Measurements from ENCODE around the gene ATP6V1B1.

Gene ATP6V1B1

DNA sequence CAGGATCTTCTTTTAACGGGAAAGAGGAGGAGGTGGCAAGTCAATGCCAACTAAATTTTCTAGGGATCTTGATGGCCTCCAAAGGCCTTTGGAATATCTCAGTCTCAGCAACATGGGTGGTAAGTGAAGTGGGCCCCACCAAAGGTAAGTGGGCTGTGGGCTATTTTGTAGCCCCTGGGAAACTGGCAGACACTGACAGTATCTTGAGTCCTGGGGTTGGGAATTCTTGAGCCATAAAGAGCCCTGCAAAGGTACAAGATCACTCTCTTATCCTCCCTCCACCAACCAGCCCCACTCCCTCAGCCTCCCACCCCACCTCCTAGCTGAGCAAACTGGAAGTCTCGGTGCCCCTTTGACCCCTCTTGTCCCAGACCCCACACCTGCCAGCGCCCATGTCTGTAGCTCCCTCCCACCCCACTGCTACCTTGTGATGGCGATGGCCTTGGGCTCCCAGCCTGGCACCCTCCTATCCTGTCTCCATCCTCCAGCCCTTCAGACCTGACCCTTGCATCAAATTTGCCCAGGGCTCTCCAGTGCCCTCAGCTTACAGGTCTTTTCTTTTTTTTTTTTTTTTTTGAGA is 8.5 kb downstream of the ATP6V1B1 start:
- DNase-seq (ENCODE audit: low read depth, low spot score), result no peak

DNA sequence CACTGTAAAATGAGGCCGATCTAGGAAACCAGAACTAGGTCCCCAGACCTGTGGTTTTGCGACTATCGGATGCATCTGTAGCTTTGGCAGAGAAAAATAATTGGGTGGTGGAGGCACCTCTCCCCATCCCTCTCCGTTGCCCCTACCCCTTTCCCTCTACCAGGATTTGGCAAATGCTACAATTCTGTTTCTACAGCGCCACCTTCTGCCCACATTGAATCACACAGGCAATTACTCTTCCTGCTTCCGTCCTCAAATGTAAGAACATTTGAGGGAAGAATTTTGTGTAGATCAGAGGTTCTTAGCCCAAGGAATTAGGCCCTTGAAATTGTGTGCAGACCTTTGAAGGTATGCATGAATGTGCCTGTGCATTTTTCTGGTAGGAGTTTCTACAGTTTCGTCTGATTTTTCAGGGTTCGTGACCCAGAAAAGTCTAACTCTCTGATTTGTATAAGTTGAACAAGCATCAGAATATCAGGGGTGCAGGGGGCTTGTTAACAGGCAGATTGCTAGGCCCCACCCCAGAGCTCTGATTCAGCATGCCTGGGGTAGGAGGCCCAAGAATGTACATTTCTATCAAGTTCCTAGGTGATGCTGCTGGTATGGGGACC is 11.2 kb downstream of the ATP6V1B1 start:
- no peak for DNase-seq (ENCODE audit: low read depth, low spot score)

DNA sequence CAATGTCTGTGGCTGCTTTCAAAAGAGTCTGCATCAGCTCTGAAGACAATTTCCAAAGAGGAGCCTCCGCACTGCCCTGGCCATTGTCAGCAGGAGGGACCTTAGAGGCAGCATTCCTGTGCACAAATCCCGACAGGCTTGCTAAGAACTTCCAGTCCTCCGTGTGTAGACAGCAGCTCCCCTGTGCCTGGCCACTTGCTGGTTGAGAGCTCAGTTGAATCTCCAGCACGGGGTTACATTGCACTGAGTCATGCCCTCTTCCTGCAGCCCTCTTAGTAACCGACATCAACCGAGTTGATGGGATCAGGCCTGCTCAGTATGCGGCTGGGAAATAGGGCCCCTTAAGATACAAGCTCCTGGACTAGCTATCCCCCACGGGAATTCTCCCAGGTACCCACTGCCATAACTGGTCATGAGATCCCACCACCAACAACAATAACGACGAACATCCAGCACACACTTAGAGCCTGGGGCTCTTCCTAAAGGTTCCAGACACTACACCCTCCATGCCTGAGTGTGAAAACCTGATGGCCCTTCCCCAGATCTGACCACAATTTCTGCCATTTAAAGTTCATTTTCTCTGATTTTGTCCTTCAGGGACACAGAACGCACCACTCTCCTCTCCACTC is 12.0 kb downstream of the ATP6V1B1 start:
- DNase-seq (ENCODE audit: low read depth, low spot score), result no peak

DNA sequence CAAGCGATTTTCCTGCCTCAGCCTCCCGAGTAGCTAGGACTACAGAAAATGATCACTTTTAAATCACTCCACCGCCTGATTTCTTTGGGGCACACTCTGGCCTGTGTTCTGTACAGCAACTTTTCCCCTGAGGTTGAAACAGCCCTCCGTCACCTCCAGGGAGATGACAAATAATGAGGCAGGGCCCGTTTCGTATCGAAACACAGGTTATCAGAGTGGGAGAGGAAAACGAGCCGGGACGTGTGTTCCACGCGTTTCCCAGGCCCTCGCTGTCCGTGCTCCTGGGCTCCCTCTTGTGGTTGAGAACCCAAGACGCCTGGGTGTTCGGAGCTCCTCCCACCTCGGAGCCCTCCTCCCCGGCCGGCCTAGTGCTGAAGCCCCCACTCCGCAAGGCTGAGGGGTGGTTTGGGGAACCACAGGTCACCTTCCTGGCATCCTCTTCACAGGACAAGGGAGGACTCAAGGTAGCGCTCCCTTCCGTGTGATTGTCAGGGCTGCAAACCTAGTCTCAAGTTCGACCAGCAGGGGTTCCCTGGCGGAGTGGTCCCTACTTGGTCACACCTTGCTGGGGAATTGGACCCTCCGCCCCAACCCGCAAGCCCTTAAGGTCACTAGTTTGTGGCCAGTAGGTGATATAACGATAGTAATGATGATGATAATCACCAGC is 12.8 kb downstream of the ATP6V1B1 start:
- DNase-seq (ENCODE audit: low read depth, low spot score), result peak; percentile 44

DNA sequence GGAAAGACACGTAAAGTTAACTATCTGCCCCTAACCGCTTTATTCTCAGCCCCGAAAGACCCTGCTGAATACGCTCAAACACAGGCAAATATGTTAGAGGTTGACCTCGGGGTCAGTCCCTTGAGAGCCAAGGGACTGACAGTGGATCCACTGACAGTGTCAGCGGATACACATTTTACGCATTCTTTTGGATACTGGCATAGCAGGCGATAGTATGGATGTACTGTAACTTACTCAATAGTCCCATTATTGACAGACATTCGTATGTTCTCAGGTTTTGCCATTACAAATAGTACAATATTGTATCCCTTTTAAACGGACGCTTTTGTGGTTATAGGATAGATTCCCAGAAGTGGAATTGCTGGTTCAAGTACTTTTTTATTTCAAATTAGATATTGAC is 13.4 kb downstream of the ATP6V1B1 start:
- DNase-seq (ENCODE audit: low read depth, low spot score), result no peak

DNA sequence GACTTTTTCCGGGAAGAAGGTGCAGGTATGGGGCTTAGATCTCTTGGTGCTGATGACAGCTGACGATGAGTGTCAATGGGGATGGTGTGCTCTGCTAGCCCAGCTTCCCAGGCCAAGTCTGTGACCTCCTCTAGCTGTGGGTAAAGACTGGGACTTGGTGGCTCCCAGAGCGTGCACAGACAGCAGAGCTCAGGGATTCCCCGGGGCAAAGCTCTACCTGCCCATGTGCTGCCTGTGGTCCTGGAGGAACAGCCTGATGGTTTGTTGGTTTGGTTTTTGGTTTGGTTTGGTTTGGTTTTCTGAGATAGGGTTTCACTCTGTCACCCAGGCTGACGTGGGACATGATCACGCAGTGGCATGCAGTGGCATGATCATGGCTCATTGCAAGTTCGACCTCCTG is 19.2 kb downstream of the ATP6V1B1 start:
- DNase-seq (ENCODE audit: low read depth, low spot score), result no peak

DNA sequence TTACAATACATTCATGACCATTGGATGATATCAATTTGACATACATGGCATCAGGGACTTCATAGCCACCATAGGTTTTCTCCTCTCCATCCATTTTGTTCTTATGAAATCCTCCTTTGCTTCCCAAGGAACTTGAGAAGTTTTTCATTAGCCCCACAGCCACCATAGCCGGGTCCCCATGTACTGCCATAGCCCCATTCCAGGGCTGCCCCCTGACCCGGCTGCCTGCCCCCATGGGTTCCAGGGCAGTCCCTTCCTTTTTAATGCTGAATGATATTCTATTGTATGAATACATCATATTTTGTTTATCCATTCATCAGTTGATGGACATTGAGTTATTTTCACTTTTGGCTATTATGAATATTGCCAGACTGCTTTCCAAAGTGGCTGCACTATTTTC is 20.4 kb downstream of the ATP6V1B1 start:
- no peak for DNase-seq (ENCODE audit: low read depth, low spot score)

DNA sequence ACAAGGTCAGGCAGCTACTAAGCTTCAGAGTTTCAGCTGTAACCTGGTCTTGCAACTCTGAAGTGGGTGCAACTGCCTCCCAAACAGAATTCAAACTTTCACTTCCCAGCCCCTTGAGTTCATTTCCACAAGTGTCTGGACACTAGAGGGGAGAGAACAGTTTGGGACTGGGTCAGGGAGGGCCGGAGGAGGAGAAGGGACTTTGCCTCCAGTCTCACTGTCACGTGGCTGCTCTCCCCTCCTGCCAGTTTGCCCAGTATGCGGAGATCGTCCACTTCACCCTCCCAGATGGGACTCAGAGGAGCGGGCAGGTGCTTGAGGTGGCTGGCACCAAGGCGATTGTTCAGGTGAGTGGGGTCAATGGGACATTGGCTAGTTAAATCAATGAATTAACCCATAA is 22.1 kb downstream of the ATP6V1B1 start:
- no peak for DNase-seq (ENCODE audit: low read depth, low spot score)

DNA sequence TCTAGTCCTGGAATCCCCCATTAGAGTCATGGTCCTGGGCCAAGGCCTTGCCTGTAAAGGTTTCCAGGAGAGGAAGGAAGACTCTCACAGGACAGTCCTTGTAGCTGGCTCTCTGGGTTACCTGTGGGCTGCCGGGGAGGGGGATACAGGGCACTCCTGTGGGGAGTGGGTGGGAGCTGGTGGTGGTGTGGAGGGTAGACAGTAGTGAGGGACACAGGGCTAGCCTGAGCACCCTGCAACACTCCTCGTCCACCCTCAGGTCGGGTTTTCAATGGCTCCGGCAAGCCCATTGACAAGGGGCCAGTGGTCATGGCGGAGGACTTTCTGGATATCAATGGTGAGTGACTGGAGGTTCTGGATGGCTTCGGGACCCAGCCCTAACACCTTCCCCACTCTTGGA is 23.1 kb downstream of the ATP6V1B1 start:
- DNase-seq (ENCODE audit: low read depth, low spot score), result no peak

DNA sequence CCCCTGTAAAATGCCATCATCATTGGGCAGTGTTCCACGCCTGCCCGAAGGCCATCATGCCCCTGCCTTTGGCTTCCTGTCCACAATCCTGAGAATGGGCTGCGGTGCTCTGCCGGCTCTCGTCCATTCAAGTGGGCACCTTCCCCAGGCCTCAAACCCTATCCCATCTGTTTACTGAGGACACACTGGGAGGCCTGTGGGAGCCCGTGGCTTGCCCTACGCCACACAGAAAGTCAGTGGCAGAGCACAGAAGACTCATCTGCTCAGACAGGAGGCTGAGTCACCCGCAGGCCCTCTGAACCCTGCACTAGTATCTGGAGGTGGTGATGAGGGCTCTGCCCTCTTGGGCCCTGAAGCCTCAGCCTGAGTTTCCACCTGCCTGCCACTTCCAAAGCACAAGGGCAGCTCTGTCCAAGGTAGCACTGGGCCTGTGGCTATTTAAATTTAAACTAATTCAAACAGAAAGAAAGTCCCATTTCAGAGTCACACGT is 23.6 kb downstream of the ATP6V1B1 start:
- no peak for DNase-seq (ENCODE audit: low read depth, low spot score)

DNA sequence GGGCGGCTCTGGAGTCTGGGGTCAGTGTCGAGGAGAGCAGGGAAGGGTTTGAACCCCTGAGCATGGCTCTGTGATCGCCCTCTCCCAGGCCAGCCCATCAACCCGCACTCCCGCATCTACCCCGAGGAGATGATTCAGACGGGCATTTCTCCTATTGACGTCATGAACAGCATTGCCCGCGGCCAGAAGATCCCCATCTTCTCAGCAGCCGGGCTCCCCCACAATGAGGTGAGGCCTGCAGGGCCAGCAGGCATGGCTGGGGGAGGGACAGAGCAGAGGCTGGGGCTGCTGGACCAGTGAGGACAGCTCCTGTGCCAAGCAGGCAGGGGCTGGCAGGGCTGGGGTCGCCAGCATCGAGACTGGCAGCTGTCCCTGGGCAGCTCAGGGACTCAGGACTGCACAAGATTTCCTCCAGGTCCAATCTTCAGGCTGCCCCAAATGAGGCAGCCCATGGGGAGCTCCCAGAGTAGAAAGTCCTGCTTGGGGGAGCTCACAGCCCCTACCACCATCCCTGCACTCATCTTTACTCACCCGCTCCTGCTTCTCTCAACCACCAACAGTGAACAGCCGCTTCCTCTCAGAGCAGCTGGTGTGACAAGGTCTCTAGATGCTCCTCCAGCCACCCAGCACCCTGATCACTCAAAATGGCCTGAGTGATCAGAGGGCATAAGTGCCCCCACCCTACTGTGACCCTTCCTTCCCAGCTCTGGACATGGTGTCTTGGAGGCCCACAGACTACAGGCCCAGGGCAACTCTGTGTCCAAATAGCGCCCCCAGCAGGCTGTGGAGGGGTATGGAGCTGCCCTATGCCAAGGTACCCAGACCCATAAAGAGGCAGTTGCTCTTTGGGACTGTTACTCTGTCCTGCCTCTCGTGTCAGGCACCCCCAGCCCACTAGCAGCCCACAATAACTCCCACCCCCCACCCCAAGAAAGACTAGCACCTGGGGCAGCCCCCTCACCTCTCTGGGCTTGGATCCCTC is 24.4 kb downstream of the ATP6V1B1 start:
- no peak for DNase-seq (ENCODE audit: low read depth, low spot score)

DNA sequence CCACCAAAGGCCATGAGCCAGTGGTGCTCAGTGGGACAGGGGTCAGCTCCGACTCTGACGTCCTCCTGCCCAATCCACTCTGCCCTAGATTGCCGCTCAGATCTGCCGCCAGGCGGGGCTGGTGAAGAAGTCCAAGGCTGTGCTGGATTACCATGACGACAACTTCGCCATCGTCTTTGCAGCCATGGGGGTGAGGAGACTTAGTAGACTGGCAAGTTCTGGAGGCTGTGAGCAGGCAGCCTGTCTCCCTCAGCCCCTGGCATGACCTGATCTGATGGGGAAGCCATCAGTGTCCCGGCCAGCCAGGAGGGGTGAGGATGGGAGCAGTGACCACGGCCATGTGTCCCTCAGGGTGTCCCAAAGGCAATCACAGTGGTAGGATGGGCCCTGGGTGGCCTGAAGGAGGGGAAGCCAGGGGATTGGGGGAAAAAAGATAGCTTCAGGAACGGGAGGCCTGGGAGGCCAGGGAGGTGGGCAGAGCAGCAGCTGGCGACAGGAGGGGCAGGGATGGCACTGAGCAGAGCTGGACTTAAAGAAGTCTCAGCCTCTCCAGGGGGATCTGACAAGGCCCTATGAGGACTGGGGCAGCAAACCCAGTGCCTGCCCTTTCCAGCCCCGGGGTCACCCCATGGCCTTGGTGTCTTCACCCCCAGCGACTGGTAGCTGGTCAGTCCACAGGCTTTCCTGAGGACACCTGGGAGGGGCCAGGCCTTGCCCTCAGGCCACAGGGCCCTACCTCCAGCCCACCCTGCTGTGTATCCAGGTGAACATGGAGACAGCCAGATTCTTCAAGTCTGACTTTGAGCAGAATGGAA is 25.3 kb downstream of the ATP6V1B1 start:
- no peak for DNase-seq (ENCODE audit: low read depth, low spot score)

DNA sequence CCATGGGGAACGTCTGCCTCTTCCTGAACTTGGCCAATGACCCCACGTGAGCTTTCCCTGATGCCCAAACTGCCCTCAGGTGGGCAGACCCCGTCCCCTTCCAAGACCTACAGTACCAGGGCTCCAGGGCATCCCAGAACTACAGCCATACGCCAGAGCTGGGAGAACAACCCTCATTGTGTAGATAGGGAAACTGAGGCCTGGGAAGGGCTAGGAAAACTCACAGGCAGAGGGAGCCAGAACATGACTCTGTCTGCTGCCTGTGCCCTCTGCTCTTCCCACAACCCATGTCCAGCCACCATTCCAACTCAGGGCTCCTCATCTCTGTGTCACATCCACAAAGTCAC is 25.9 kb downstream of the ATP6V1B1 start:
- DNase-seq (ENCODE audit: low read depth, low spot score), result no peak

DNA sequence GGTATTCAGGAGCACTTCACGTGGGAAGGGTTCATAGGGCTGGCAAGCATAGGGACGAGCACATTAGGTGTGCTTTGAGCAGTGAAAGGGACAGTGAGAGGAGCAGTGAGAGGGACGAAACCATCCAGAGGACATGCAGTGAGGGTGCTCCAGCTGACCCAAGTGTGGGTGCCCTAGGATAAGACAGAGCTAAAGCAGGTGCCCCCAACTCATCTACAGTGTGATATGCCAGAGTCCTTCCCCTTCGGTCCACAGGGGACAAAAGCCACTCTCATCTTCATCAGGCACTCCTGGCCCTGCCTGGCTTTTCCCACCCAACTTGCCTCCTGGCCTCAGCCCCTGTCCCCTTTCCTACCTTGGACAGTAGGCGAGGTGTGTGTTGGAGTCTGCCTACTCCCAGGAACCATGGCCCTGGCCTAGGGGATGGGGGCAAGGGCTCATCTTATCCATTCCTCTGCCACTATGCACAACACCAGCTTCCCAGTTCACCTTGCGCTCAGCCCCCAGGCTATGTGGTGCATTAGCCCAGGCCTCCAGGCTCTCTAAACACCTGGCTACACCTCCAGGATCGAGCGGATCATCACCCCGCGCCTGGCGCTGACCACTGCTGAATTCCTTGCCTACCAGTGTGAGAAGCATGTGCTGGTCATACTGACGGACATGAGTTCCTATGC is 26.6 kb downstream of the ATP6V1B1 start:
- DNase-seq (ENCODE audit: low read depth, low spot score), result no peak

DNA sequence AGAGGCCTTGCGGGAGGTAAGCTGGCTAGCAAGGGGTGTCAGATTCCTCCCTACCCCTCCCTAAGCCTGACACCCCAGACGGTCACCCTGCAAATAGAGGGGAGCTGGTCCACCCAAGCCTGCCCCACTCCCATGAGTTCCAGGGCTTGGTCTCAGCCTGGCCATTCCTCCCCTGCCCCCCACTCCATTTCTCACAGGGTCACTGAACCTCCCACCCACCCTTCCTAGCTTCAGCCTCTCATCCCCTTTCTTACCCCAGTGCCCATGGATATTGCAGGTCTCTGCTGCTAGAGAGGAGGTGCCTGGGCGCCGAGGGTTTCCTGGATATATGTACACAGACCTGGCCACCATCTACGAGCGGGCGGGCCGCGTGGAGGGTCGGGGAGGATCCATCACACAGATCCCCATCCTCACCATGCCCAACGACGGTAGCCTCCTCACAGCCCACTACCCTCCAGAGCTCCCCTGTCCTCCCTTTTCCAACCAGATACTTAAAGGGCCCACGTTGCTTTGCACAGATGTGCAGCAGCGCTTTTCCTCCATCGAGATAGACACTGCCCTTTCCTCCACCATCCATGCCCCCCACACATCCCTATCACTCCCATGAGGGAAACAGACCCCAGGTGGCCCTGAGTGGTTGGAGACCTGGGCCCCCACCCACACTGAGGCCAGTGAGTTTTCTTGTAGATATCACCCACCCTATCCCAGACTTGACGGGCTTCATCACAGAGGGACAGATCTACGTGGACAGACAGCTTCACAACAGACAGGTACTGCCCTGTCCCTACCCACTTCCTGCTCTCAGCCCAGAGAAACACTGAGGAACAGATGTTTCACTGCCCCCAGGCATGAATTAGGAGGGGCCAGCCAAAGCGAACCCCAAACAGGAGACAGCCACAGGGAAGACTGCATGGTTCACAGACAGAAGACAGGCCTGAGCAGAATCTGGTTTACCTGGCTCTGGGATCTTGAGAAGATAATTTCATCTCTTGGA is 27.5 kb downstream of the ATP6V1B1 start:
- DNase-seq (ENCODE audit: low read depth, low spot score), result no peak

DNA sequence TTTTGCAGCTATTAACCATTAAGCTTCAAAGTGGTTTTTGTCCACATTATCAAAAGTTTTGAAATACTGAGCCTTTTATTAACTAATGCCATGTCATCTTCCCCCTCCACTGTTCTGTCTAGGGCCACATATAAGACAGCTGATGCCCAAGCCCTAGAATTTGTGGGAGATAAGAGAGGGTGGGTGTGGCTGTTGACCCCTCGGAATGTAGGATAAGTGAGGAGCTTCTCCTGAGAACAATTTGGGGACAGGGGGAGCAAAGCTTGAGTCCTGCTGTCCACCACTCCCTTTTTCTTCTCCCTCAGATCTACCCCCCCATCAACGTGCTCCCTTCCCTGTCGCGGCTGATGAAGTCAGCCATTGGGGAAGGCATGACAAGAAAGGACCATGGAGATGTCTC is 28.4 kb downstream of the ATP6V1B1 start:
- DNase-seq (ENCODE audit: low read depth, low spot score), result no peak

DNA sequence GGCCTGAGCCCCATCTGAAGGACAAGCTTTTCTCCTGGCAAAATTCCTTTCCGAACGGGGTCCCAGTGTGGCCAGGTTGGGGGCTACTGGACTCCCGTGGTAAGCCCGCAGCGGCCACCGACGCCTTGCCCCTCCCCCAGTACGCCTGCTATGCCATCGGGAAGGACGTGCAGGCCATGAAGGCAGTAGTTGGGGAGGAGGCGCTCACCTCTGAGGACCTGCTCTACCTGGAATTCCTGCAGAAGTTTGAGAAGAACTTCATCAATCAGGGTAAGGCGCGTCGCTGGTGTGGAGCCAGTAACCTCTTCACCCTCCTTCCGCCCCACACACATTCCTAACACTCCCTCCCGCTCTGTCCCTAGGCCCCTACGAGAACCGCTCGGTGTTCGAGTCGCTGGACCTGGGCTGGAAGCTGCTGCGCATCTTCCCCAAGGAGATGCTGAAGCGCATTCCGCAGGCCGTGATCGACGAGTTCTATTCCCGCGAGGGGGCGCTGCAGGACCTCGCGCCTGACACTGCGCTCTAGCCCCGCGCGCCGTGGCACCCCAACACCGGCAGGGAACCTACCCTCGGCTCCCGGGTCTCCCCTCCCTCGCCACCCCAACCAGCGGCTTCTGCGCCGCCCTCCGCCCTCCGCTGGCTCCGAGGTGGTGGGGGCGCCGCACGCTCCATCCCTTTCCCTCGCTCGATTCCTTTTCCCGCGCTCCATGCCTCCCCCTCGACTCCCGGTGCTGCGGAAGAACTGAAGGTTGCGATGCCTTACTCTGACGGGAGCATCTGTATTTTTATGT is 29.1 kb downstream of the ATP6V1B1 start:
- DNase-seq (ENCODE audit: low read depth, low spot score), result peak; percentile 48

DNA sequence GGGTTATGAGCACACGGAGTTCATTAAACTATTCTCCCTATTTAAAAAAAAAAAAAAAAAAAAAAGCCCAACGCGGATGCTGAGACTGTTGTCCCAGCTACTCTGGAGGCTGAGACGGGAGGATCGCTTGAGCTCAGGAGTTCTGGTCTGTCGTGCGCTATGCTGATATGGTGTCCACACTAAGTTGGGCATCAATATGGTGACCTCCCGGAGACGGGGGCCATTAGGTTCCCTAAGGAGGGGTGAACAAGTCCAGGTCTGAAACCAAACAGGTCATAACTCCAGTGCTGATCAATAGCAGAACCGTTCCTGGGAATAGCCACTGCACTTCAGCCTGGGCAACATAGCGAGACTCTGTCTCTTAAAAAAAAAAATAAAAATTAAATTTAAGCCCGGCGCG is 29.8 kb downstream of the ATP6V1B1 start:
- DNase-seq (ENCODE audit: low read depth, low spot score), result no peak
